Fibroblast of villous mesenchyme (primary cell): ENCODE data around the gene TRIM67. TPM values are rescaled to one million over a fixed set of nuclear protein-coding genes. Genes with fewer than 3 reads are reported as not detected.

Experiments
- DNase-seq: peaks from one replicate; pipeline ENCODE4 v3.0.0-alpha.2; 2010; ENCODE audit warnings: low read depth
- H3K4me3 ChIP-seq: 2 replicates; pipeline ENCODE4 v1.5.1; 2011; ENCODE audit warnings: low read depth, mild to moderate bottlenecking, low read length
- CTCF ChIP-seq: IDR thresholded peaks from 2 replicates; pipeline ENCODE4 v1.5.1; 2012; ENCODE audit warnings: low read depth, mild to moderate bottlenecking, low read length; ENCODE audit not compliant: insufficient read depth
- total RNA-seq: library from RNA; depleted of rRNA; stranded (reverse); fragments of >200 nt; gene quantifications from 2 replicates; pipeline ENCODE4 v1.2.3, GENCODE V29; 2012

Gene TRIM67
- total RNA-seq, 1 donor: not detected

- DNase-seq: peak; percentile 67
- H3K4me3 ChIP-seq: no peak overlapping the region
- TF ChIP-seq CTCF: no peak
These were observed 21.9 kb upstream of the TRIM67 start for GRCh38 chr1:231139659-231140654.

- no peak for TF ChIP-seq CTCF
- no peak overlapping the region for H3K4me3 ChIP-seq
These were observed 17.3 kb upstream of the TRIM67 start for GRCh38 chr1:231144416-231145193.

GRCh38 chr1:231147896-231148295 lies 14.0 kb upstream of the TRIM67 start:
- no peak for DNase-seq
- H3K4me3 ChIP-seq: no peak overlapping the region
- no peak for TF ChIP-seq CTCF

More at GRCh38 chr1:231144416-231145193, 17.3 kb upstream of the TRIM67 start:
- DNase-seq: no peak

- no peak for DNase-seq
- H3K4me3 ChIP-seq: no peak overlapping the region
- no peak for TF ChIP-seq CTCF
These were observed 10.0 kb upstream of the TRIM67 start for GRCh38 chr1:231151811-231152210.

GRCh38 chr1:231153726-231154125 lies 8.1 kb upstream of the TRIM67 start:
- no peak for DNase-seq
- TF ChIP-seq CTCF: no peak
- H3K4me3 ChIP-seq: no peak overlapping the region

- no peak for DNase-seq
- H3K4me3 ChIP-seq: no peak overlapping the region
- no peak for TF ChIP-seq CTCF
These were observed 6.0 kb upstream of the TRIM67 start for GRCh38 chr1:231155808-231156207.
